ENCODE results near the gene IKZF3. TPM values are rescaled to one million over a fixed set of nuclear protein-coding genes. Genes with fewer than 3 reads are reported as not detected.

IKZF3 gene
- total RNA-seq (2022; extraction: Qiagen RNA extraction; ENCODE audit: low read depth) = not detected in 5 replicates

GRCh38 chr17:39863918-39864746, at the start of gene IKZF3:
IKZF3 (minus strand) TSS chr17:39864312; CDS start chr17:39864126, 186 bp downstream.

GRCh38 chr17:39867880-39868553, 3.9 kb upstream of the IKZF3 start, which contains the start of gene ZPBP2:
ZPBP2 (plus strand) TSS chr17:39868202; CDS start chr17:39868355, 153 bp downstream.

GRCh38 chr17:39737760-39738567, 126.1 kb downstream of the IKZF3 start, which contains the start of gene GRB7:
GRB7 (plus strand) TSS chr17:39737938; CDS start chr17:39742302, 4,364 bp downstream.

GRCh38 chr17:39730095-39730921, 133.8 kb downstream of the IKZF3 start, which contains the start of gene MIEN1:
MIEN1 (minus strand) TSS chr17:39730532; CDS start chr17:39730495, 37 bp downstream.

Other genes starting within 250 kb of the IKZF3 start
- 0.13 TPM in 1 of 5 replicates, not detected in the others for gene PPP1R1B, start 237.4 kb downstream of the IKZF3 start, total RNA-seq (2022; extraction: Qiagen RNA extraction; ENCODE audit: low read depth)
- 40.5 to 62.3 TPM (median 55.7 TPM) in 5 replicates for gene STARD3, start 227.2 kb downstream of the IKZF3 start, total RNA-seq (2022; extraction: Qiagen RNA extraction; ENCODE audit: low read depth)
- 0.54 to 1.0 TPM (median 0.92 TPM) in 5 replicates for gene TCAP, start 199.0 kb downstream of the IKZF3 start, total RNA-seq (2022; extraction: Qiagen RNA extraction; ENCODE audit: low read depth)
- not detected in 5 replicates for gene PNMT, start 195.9 kb downstream of the IKZF3 start, total RNA-seq (2022; extraction: Qiagen RNA extraction; ENCODE audit: low read depth)
- gene PGAP3, start 176.3 kb downstream of the IKZF3 start, total RNA-seq (2022; extraction: Qiagen RNA extraction; ENCODE audit: low read depth) = 6.4 to 8.5 TPM (median 8.1 TPM) in 5 replicates
- 27.5 to 36.2 TPM (median 30.1 TPM) in 5 replicates for gene ERBB2, start 164.2 kb downstream of the IKZF3 start, total RNA-seq (2022; extraction: Qiagen RNA extraction; ENCODE audit: low read depth)
- 90.7 to 109 TPM (median 94.1 TPM) in 5 replicates for gene MIEN1, start 133.8 kb downstream of the IKZF3 start, total RNA-seq (2022; extraction: Qiagen RNA extraction; ENCODE audit: low read depth)
- gene GRB7, start 126.4 kb downstream of the IKZF3 start, total RNA-seq (2022; extraction: Qiagen RNA extraction; ENCODE audit: low read depth) = 2.8 to 7.3 TPM (median 4.8 TPM) in 5 replicates
- gene ZPBP2, start 3.9 kb upstream of the IKZF3 start, total RNA-seq (2022; extraction: Qiagen RNA extraction; ENCODE audit: low read depth) = not detected in 5 replicates
- 1.7 to 2.9 TPM (median 2.3 TPM) in 5 replicates for gene GSDMB, start 54.3 kb upstream of the IKZF3 start, total RNA-seq (2022; extraction: Qiagen RNA extraction; ENCODE audit: low read depth)
- 33.9 to 47.8 TPM (median 44.0 TPM) in 5 replicates for gene ORMDL3, start 63.3 kb upstream of the IKZF3 start, total RNA-seq (2022; extraction: Qiagen RNA extraction; ENCODE audit: low read depth)
- not detected in 5 replicates for gene LRRC3C, start 63.4 kb upstream of the IKZF3 start, total RNA-seq (2022; extraction: Qiagen RNA extraction; ENCODE audit: low read depth)
- gene GSDMA, start 98.7 kb upstream of the IKZF3 start, total RNA-seq (2022; extraction: Qiagen RNA extraction; ENCODE audit: low read depth) = not detected in 5 replicates
- 149 to 180 TPM (median 173 TPM) in 5 replicates for gene PSMD3, start 116.5 kb upstream of the IKZF3 start, total RNA-seq (2022; extraction: Qiagen RNA extraction; ENCODE audit: low read depth)
- gene CSF3, start 151.1 kb upstream of the IKZF3 start, total RNA-seq (2022; extraction: Qiagen RNA extraction; ENCODE audit: low read depth) = 0.10 to 0.20 TPM (median 0.16 TPM) in 3 of 5 replicates, not detected in the others
- gene MED24, start 190.1 kb upstream of the IKZF3 start, total RNA-seq (2022; extraction: Qiagen RNA extraction; ENCODE audit: low read depth) = 41.4 to 55.4 TPM (median 50.7 TPM) in 5 replicates
- gene THRA, start 198.7 kb upstream of the IKZF3 start, total RNA-seq (2022; extraction: Qiagen RNA extraction; ENCODE audit: low read depth) = 13.3 to 19.6 TPM (median 18.7 TPM) in 5 replicates
- 9.3 to 12.8 TPM (median 11.5 TPM) in 5 replicates for gene NR1D1, start 236.3 kb upstream of the IKZF3 start, total RNA-seq (2022; extraction: Qiagen RNA extraction; ENCODE audit: low read depth)